Measurements from ENCODE around the gene ARAP3. TPM values are rescaled to one million over a fixed set of nuclear protein-coding genes. Genes with fewer than 3 reads are reported as not detected.

Gene ARAP3
- total and polyA plus RNA-seq, 9 of the 15 experiments (the other 6 are each of a cell fraction or from before 2014, with no cell fraction given) = 0.83 to 25.7 (median 6.4) TPM

DNA sequence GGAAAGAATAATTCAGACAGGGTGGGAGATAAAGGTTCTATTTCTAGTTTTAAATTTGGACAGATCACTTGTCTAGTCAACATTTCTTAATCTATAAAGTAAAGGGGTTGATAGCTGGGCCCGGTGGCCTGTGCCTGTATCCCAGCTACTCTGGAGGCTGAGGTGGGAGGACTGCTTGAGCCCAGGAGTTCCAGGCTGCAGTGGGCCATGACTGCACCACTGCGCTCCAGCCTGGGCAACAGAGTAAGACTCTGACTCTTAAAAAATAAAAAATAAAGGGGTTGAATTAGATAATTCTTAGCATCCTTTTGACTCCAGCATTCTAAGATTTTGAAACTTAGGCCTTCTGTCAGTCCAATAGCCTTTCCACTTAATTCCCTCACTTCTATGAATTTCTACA lies 74.0 kb downstream of the ARAP3 start:
- FAIRE-seq = no peak
- intact Hi-C loops (cut with micrococcal nuclease) = no loop called here
- in situ Hi-C loops (cut with MboI) = no loop called here
- H3K9me3 ChIP-seq (replicated peaks; ENCODE audit: control insufficient read depth, insufficient read depth, low read depth, low read length) = no peaks in the 10 kb centered on the region
- ChIA-PET POLR2A (interaction anchor here (1.6 to 3.2 kb wide), 4 partner anchors 9 to 15 kb away, joined by 3 to 16 read pairs (median 8); partner anchors contain the start of gene DIAPH1), CTCF (ENCODE audit: low intra/inter-chr PET ratio) (no interaction called here)
- peaks cover 9 to 51% of the 10 kb centered on the region in 2 experiments; a peak in 4 of 5 replicates for H3K4me1 ChIP-seq (replicated peaks in 1 of 2; ENCODE audit: control insufficient read depth in 2 of 2, insufficient read depth in 2 of 2, low read length in 2 of 2)
- H4K20me1 ChIP-seq (replicated peaks; ENCODE audit: control insufficient read depth, insufficient read depth, low read length) = 0 out of 2 replicates have a peak, but pooled peaks cover 4% of the 10 kb centered on the region
- no peaks in the 10 kb centered on the region for H3K9me1 ChIP-seq (ENCODE audit: control insufficient read depth, insufficient read depth, low read length)
- no TSS peak for BruUV-seq (replicated peaks)
- DNase-seq (ENCODE audit: extremely low read depth in 1 of 4, low spot score in 3 of 4) = peak in 1 of 4 experiments; percentile 32
- peak; percentile 29 for ATAC-seq
- H3K27ac ChIP-seq (ENCODE audit: extremely low read depth, low read depth, low read length) = peak overlapping the region; percentile 86; the same call in 2 of the 3 replicates
- H3K36me3 ChIP-seq (ENCODE audit: control insufficient read depth, insufficient read depth, low read length) = peaks cover 55% of the 10 kb centered on the region
- no peak overlapping the region for H3K4me3 ChIP-seq
- peak overlapping the region; percentile 31; the same call in 1 of the 2 replicates for H3K4me2 ChIP-seq (ENCODE audit: insufficient read depth, low read length)
- WGBS (ENCODE audit: insufficient coverage, low coverage, missing lambda C conversion rate) = 30% methylated on average over 2 of the region's 2 CpGs
- H3K9ac ChIP-seq (ENCODE audit: insufficient read depth in 1 of 2, low read depth in 2 of 2, low read length in 2 of 2) = peak overlapping the region in 1 of 2 experiments; percentile 37; a peak in 2 of 4 replicates
- peaks cover 99% of the 10 kb centered on the region for H3K79me2 ChIP-seq (ENCODE audit: control insufficient read depth, insufficient read depth, low read length)
- no peaks in the 10 kb centered on the region for H3K27me3 ChIP-seq (ENCODE audit: control insufficient read depth in 2 of 2, insufficient read depth in 2 of 2, low read length in 2 of 2)
- H2AFZ ChIP-seq (ENCODE audit: low read depth, low read length) = no peak overlapping the region
- no peak for TF ChIP-seq PTBP1 (IDR thresholded peaks at IDR 0.05; ENCODE audit: low read depth, low read length)
- no peak for TF ChIP-seq FOS (IDR thresholded peaks at IDR 0.05; ENCODE audit: extremely low read depth, insufficient read length)
- TF ChIP-seq ZNF224 (CRISPR knock-in tag; IDR thresholded peaks at IDR 0.05) = no peak
- 0 out of 2 replicates have a peak, but pooled peaks have one; percentile 13 for TF ChIP-seq GATAD2B (IDR thresholded peaks at IDR 0.05; ENCODE audit: borderline replicate concordance)
- TF ChIP-seq, protein P1, sequence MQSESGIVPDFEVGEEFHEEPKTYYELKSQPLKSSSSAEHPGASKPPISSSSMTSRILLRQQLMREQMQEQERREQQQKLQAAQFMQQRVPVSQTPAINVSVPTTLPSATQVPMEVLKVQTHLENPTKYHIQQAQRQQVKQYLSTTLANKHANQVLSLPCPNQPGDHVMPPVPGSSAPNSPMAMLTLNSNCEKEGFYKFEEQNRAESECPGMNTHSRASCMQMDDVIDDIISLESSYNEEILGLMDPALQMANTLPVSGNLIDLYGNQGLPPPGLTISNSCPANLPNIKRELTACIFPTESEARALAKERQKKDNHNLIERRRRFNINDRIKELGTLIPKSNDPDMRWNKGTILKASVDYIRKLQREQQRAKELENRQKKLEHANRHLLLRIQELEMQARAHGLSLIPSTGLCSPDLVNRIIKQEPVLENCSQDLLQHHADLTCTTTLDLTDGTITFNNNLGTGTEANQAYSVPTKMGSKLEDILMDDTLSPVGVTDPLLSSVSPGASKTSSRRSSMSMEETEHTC (IDR thresholded peaks at IDR 0.05) = no peak
- TF ChIP-seq, protein P2, sequence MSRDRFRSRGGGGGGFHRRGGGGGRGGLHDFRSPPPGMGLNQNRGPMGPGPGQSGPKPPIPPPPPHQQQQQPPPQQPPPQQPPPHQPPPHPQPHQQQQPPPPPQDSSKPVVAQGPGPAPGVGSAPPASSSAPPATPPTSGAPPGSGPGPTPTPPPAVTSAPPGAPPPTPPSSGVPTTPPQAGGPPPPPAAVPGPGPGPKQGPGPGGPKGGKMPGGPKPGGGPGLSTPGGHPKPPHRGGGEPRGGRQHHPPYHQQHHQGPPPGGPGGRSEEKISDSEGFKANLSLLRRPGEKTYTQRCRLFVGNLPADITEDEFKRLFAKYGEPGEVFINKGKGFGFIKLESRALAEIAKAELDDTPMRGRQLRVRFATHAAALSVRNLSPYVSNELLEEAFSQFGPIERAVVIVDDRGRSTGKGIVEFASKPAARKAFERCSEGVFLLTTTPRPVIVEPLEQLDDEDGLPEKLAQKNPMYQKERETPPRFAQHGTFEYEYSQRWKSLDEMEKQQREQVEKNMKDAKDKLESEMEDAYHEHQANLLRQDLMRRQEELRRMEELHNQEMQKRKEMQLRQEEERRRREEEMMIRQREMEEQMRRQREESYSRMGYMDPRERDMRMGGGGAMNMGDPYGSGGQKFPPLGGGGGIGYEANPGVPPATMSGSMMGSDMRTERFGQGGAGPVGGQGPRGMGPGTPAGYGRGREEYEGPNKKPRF (IDR thresholded peaks at IDR 0.05; ENCODE audit: low read depth, low read length) = no peak
- TF ChIP-seq, protein P3, sequence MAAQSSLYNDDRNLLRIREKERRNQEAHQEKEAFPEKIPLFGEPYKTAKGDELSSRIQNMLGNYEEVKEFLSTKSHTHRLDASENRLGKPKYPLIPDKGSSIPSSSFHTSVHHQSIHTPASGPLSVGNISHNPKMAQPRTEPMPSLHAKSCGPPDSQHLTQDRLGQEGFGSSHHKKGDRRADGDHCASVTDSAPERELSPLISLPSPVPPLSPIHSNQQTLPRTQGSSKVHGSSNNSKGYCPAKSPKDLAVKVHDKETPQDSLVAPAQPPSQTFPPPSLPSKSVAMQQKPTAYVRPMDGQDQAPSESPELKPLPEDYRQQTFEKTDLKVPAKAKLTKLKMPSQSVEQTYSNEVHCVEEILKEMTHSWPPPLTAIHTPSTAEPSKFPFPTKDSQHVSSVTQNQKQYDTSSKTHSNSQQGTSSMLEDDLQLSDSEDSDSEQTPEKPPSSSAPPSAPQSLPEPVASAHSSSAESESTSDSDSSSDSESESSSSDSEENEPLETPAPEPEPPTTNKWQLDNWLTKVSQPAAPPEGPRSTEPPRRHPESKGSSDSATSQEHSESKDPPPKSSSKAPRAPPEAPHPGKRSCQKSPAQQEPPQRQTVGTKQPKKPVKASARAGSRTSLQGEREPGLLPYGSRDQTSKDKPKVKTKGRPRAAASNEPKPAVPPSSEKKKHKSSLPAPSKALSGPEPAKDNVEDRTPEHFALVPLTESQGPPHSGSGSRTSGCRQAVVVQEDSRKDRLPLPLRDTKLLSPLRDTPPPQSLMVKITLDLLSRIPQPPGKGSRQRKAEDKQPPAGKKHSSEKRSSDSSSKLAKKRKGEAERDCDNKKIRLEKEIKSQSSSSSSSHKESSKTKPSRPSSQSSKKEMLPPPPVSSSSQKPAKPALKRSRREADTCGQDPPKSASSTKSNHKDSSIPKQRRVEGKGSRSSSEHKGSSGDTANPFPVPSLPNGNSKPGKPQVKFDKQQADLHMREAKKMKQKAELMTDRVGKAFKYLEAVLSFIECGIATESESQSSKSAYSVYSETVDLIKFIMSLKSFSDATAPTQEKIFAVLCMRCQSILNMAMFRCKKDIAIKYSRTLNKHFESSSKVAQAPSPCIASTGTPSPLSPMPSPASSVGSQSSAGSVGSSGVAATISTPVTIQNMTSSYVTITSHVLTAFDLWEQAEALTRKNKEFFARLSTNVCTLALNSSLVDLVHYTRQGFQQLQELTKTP (IDR thresholded peaks at IDR 0.05; ENCODE audit: low read depth in 1 of 2, partially characterized antibody in 2 of 2) = peak in 1 of 2 experiments; percentile 14
- no peak for TF ChIP-seq HNRNPL (IDR thresholded peaks at IDR 0.05; ENCODE audit: low read depth, low read length)
- no peak for TF ChIP-seq MEF2A (IDR thresholded peaks at IDR 0.05; ENCODE audit: control insufficient read depth, low read depth, low read length)
- TF ChIP-seq, protein P4, sequence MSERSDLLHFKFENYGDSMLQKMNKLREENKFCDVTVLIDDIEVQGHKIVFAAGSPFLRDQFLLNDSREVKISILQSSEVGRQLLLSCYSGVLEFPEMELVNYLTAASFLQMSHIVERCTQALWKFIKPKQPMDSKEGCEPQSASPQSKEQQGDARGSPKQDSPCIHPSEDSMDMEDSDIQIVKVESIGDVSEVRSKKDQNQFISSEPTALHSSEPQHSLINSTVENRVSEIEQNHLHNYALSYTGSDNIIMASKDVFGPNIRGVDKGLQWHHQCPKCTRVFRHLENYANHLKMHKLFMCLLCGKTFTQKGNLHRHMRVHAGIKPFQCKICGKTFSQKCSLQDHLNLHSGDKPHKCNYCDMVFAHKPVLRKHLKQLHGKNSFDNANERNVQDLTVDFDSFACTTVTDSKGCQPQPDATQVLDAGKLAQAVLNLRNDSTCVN (CRISPR knock-in tag; IDR thresholded peaks at IDR 0.05) = no peak
- TF ChIP-seq, protein P5, sequence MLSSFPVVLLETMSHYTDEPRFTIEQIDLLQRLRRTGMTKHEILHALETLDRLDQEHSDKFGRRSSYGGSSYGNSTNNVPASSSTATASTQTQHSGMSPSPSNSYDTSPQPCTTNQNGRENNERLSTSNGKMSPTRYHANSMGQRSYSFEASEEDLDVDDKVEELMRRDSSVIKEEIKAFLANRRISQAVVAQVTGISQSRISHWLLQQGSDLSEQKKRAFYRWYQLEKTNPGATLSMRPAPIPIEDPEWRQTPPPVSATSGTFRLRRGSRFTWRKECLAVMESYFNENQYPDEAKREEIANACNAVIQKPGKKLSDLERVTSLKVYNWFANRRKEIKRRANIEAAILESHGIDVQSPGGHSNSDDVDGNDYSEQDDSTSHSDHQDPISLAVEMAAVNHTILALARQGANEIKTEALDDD (IDR thresholded peaks at IDR 0.05) = 0 out of 2 replicates have a peak, but pooled peaks have one; percentile 4
- no peak for TF ChIP-seq ZNF561 (CRISPR knock-in tag; conservative IDR thresholded peaks at IDR 0.05)

Measured in K562 (cell line).